ENCODE measurements around the gene PPP2R5C.

PPP2R5C gene

GRCh38 chr14:101773378-101773777, 11.9 kb downstream of the PPP2R5C start:
- TF ChIP-seq CTCF (conservative IDR thresholded peaks at IDR 0.05), result no peak
- H3K27ac ChIP-seq, result no peak overlapping the region

GRCh38 chr14:101774006-101774795, 12.7 kb downstream of the PPP2R5C start:
- no peak overlapping the region for H3K27ac ChIP-seq
- TF ChIP-seq CTCF (conservative IDR thresholded peaks at IDR 0.05), result no peak

GRCh38 chr14:101774814-101775213, 13.3 kb downstream of the PPP2R5C start:
- TF ChIP-seq CTCF (conservative IDR thresholded peaks at IDR 0.05), result no peak
- no peak overlapping the region for H3K27ac ChIP-seq

GRCh38 chr14:101775826-101776225, 14.3 kb downstream of the PPP2R5C start:
- TF ChIP-seq CTCF (conservative IDR thresholded peaks at IDR 0.05), result no peak
- no peak overlapping the region for H3K27ac ChIP-seq

GRCh38 chr14:101776344-101776743, 14.8 kb downstream of the PPP2R5C start:
- no peak for TF ChIP-seq CTCF (conservative IDR thresholded peaks at IDR 0.05)
- no peak overlapping the region for H3K27ac ChIP-seq

- H3K27ac ChIP-seq, result no peak overlapping the region
- no peak for TF ChIP-seq CTCF (conservative IDR thresholded peaks at IDR 0.05)
Observed at GRCh38 chr14:101780390-101780789, 18.9 kb downstream of the PPP2R5C start.

GRCh38 chr14:101780887-101781239, 19.4 kb downstream of the PPP2R5C start:
- H3K27ac ChIP-seq, result no peak overlapping the region
- TF ChIP-seq CTCF (conservative IDR thresholded peaks at IDR 0.05), result no peak
